Tibial artery (tissue), 4 donors: ENCODE data around the gene ENGASE.

Experiments
- DNase-seq, 2 donors: peaks; one replicate each; pipeline ENCODE4 v3.0.0-alpha.2; 2019
- H3K27ac ChIP-seq, 2 donors: fragments of 200-600 bp; sonication (generic) in 1 of 2; 1 replicate in 1 of 2; 2 replicates in 1 of 2; pipeline ENCODE4 v1.5.1; 2018 to 2019; ENCODE audit warnings: mild to moderate bottlenecking in 1 of 2
- H3K27me3 ChIP-seq, 2 donors: fragments of 200-600 bp; sonication (generic) in 1 of 2; one replicate each; pipeline versions ENCODE4 v1.5.1 to v1.6.0; 2016 to 2019
- H3K36me3 ChIP-seq, 3 donors: fragments of 200-600 bp; sonication (generic) in 2 of 3; one replicate each; pipeline ENCODE4 v1.5.1; 2016 to 2019; ENCODE audit warnings: mild to moderate bottlenecking in 2 of 3
- H3K4me1 ChIP-seq, 4 donors: fragments of 200-600 bp; sonication (generic) in 2 of 4; 1 replicate in 3 of 4; 2 replicates in 1 of 4; pipeline ENCODE4 v1.5.1; 2016 to 2019
- H3K4me3 ChIP-seq, 2 donors: fragments of 200-600 bp; sonication (generic) in 1 of 2; 1 replicate in 1 of 2; 2 replicates in 1 of 2; pipeline ENCODE4 v1.5.1; 2018 to 2019; ENCODE audit warnings: mild to moderate bottlenecking in 2 of 2
- H3K9me3 ChIP-seq, 3 donors: fragments of 200-600 bp; sonication (generic) in 1 of 3; one replicate each; pipeline ENCODE4 v1.5.1; 2016 to 2019
- CTCF ChIP-seq, 2 experiments: fragments of 200-600 bp in 1 of 2; fragments of 450-650 bp in 1 of 2; IDR thresholded peaks; one replicate each; pipeline ENCODE4 v1.5.1; 2017 to 2019; ENCODE audit warnings: antibody characterized with exemption in 2 of 2, mild to moderate bottlenecking in 1 of 2, moderate library complexity in 1 of 2
- intact Hi-C: fragments of 100-400 bp; cut with DNase I; formaldehyde crosslinking; loops from one replicate; pipeline ENCODE4 v1.15.0; 2023; ENCODE audit warnings: low total_unique reads

Gene ENGASE

GRCh38 chr17:79041723-79042420, 32.8 kb upstream of the ENGASE start:
- H3K27ac ChIP-seq: peak overlapping the region in 1 of 2 donors; percentile 35
- H3K4me3 ChIP-seq: no peak overlapping the region
- H3K36me3 ChIP-seq: peaks cover 4 to 24% (median 23%) of the 10 kb centered on the region in 3 donors
- peaks cover 0 to 63% (median 41%) of the 10 kb centered on the region in 4 donors for H3K4me1 ChIP-seq
- TF ChIP-seq CTCF (IDR thresholded peaks at IDR 0.05): no peak
- no peaks in the 10 kb centered on the region for H3K27me3 ChIP-seq
- intact Hi-C loops: no loop called here
- DNase-seq: no peak
- H3K9me3 ChIP-seq: no peaks in the 10 kb centered on the region

GRCh38 chr17:79042421-79043190, 32.0 kb upstream of the ENGASE start:
- Histone ChIP-seq H3K9me3 (no peaks in the 10 kb centered on the region), H3K4me1 (peaks cover 0 to 64% (median 46%) of the 10 kb centered on the region in 4 donors), H3K36me3 (peaks cover 4 to 28% (median 28%) of the 10 kb centered on the region in 3 donors), H3K4me3 (no peak overlapping the region), H3K27ac (peak overlapping the region in 1 of 2 donors; percentile 35), H3K27me3 (no peaks in the 10 kb centered on the region)
- intact Hi-C loops: no loop called here
- peak in 1 of 2 donors; percentile 67 for DNase-seq
- peak; percentile 76 to 80 for TF ChIP-seq CTCF (IDR thresholded peaks at IDR 0.05)

GRCh38 chr17:79043191-79043930, 31.3 kb upstream of the ENGASE start:
- intact Hi-C loops: no loop called here
- Histone ChIP-seq H3K4me3 (no peak overlapping the region), H3K27ac (no peak overlapping the region), H3K36me3 (peaks cover 12 to 35% (median 35%) of the 10 kb centered on the region in 3 donors), H3K4me1 (peaks cover 0 to 64% (median 47%) of the 10 kb centered on the region in 4 donors), H3K9me3 (no peaks in the 10 kb centered on the region), H3K27me3 (no peaks in the 10 kb centered on the region)
- TF ChIP-seq CTCF (IDR thresholded peaks at IDR 0.05): no peak
- DNase-seq: peak in 1 of 2 donors; percentile 47

GRCh38 chr17:79043931-79044320, 30.7 kb upstream of the ENGASE start:
- Histone ChIP-seq H3K4me3 (no peak overlapping the region), H3K4me1 (peaks cover 0 to 63% (median 42%) of the 10 kb centered on the region in 4 donors), H3K27me3 (no peaks in the 10 kb centered on the region), H3K36me3 (peaks cover 17 to 41% (median 38%) of the 10 kb centered on the region in 3 donors), H3K27ac (no peak overlapping the region), H3K9me3 (no peaks in the 10 kb centered on the region)
- intact Hi-C loops: no loop called here
- peak in 1 of 2 donors; percentile 62 for DNase-seq
- no peak for TF ChIP-seq CTCF (IDR thresholded peaks at IDR 0.05)

- peaks cover 23 to 46% (median 38%) of the 10 kb centered on the region in 3 donors for H3K36me3 ChIP-seq
- no peaks in the 10 kb centered on the region for H3K9me3 ChIP-seq
- peaks cover 0 to 57% (median 39%) of the 10 kb centered on the region in 4 donors for H3K4me1 ChIP-seq
- no peak for TF ChIP-seq CTCF (IDR thresholded peaks at IDR 0.05)
- intact Hi-C loops: no loop called here
- H3K4me3 ChIP-seq: no peak overlapping the region
- DNase-seq: peak in 1 of 2 donors; percentile 55
- no peak overlapping the region for H3K27ac ChIP-seq
- no peaks in the 10 kb centered on the region for H3K27me3 ChIP-seq
Measured at GRCh38 chr17:79044462-79044861, 30.2 kb upstream of the ENGASE start.
